ENCODE results near the gene ABR. TPM values are rescaled to one million over a fixed set of nuclear protein-coding genes. Genes with fewer than 3 reads are reported as not detected.

ABR gene
- polyA plus RNA-seq, 3 donors, result 19.8 to 160 (median 26.0) TPM

DNA sequence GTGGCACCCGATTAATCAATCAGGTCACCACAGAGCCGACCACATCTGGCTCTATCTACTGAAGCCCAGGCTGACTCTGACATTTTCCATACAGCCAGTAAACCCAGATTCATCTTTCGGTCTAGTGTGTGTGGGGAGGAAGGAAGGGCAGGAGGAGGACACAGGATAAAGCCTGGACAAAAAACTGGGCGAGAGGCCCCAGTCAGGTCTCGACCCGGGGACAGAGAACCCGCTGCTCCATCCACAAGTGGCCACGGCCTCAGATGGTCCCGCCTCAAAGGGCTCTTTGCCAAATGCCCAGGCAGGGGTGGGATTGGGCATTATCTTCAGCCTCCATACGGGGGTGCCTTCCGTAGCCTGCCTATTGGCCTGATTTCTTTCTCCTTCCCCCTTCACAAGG, 7.8 kb downstream of the ABR start:
- peaks cover 0 to 3% of the 10 kb centered on the region in 2 donors for H3K4me1 ChIP-seq (ENCODE audit: control insufficient read depth in 1 of 2, insufficient read depth in 2 of 2, low read length in 2 of 2)
- H3K4me1 Mint-ChIP-seq, result peaks cover 4% of the 10 kb centered on the region
- peaks cover 9 to 18% of the 10 kb centered on the region in 2 donors for H3K36me3 Mint-ChIP-seq
- no peak overlapping the region for H3K4me2 ChIP-seq (replicated peaks; ENCODE audit: extremely low read depth, low read length, poor library complexity, severe bottlenecking)
- no peak overlapping the region for H3K4me3 Mint-ChIP-seq
- WGBS (ENCODE audit: insufficient coverage), result 95% methylated on average over 6 of the region's 11 CpGs
- no peak overlapping the region for H2AFZ ChIP-seq (ENCODE audit: insufficient read depth, low read depth, low read length, poor library complexity, severe bottlenecking)
- no peak overlapping the region for H3K9ac ChIP-seq (ENCODE audit: insufficient read depth, low read length, poor library complexity, severe bottlenecking)
- no peaks in the 10 kb centered on the region for H3K27me3 ChIP-seq (ENCODE audit: control insufficient read depth in 2 of 2, insufficient read depth in 2 of 2, low read length in 2 of 2)
- H3K79me2 ChIP-seq (ENCODE audit: insufficient read depth, low read length), result peaks cover 90% of the 10 kb centered on the region
- peaks cover 3 to 4% of the 10 kb centered on the region in 2 donors for H3K36me3 ChIP-seq (replicated peaks in 1 of 2; ENCODE audit: control insufficient read depth in 1 of 2, insufficient read depth in 2 of 2, low read length in 2 of 2)
- DNase-seq, result no peak
- H4K20me1 ChIP-seq (ENCODE audit: insufficient read depth, low read length), result peaks cover 100% of the 10 kb centered on the region
- H3K9me3 ChIP-seq (replicated peaks in 1 of 2; ENCODE audit: control insufficient read depth in 1 of 2, insufficient read depth in 1 of 2, low read length in 2 of 2), result no peaks in the 10 kb centered on the region
- H3K4me3 ChIP-seq (replicated peaks in 1 of 3; ENCODE audit: low read depth in 2 of 3, low read length in 3 of 3), result no peak overlapping the region
- no peak overlapping the region for H3K27ac Mint-ChIP-seq
- no peaks in the 10 kb centered on the region for H3K9me3 Mint-ChIP-seq
- H3K27me3 Mint-ChIP-seq (ENCODE audit: low read depth in 3 of 3), result peaks cover 0 to 1% (median 0%) of the 10 kb centered on the region in 3 donors
- no peak overlapping the region for H3K27ac ChIP-seq (ENCODE audit: low read depth in 1 of 2, low read length in 2 of 2)
- TF ChIP-seq, protein P1, sequence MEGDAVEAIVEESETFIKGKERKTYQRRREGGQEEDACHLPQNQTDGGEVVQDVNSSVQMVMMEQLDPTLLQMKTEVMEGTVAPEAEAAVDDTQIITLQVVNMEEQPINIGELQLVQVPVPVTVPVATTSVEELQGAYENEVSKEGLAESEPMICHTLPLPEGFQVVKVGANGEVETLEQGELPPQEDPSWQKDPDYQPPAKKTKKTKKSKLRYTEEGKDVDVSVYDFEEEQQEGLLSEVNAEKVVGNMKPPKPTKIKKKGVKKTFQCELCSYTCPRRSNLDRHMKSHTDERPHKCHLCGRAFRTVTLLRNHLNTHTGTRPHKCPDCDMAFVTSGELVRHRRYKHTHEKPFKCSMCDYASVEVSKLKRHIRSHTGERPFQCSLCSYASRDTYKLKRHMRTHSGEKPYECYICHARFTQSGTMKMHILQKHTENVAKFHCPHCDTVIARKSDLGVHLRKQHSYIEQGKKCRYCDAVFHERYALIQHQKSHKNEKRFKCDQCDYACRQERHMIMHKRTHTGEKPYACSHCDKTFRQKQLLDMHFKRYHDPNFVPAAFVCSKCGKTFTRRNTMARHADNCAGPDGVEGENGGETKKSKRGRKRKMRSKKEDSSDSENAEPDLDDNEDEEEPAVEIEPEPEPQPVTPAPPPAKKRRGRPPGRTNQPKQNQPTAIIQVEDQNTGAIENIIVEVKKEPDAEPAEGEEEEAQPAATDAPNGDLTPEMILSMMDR (IDR thresholded peaks at IDR 0.05), result no peak
- intact Hi-C loops (cut with micrococcal nuclease), result no loop called here

DNA sequence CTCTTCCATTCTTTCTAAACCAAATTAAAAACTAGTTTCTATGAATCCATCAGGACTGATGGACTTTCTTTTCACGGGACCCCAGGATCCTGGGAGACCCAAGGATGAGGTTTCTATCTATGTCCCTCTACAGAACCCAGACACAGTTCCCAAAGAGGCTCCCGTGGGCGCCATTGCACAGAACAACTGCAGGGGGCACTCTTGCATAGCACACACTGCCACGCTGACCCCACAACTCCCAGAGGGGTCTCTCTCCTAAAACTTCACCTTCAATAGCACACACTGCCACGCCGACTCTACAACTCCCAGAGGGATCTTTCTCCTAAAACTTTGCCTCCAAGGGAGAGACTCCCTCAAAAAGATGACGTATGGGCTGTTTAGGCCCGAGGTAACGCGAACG, 9.0 kb downstream of the ABR start:
- no peaks in the 10 kb centered on the region for H3K9me3 Mint-ChIP-seq
- intact Hi-C loops (cut with micrococcal nuclease), result no loop called here
- Histone ChIP-seq H3K4me3 (replicated peaks in 1 of 3; ENCODE audit: low read depth in 2 of 3, low read length in 3 of 3) (no peak overlapping the region), H2AFZ (ENCODE audit: insufficient read depth, low read depth, low read length, poor library complexity, severe bottlenecking) (no peak overlapping the region), H3K27me3 (ENCODE audit: control insufficient read depth in 2 of 2, insufficient read depth in 2 of 2, low read length in 2 of 2) (no peaks in the 10 kb centered on the region), H3K4me1 (ENCODE audit: control insufficient read depth in 1 of 2, insufficient read depth in 2 of 2, low read length in 2 of 2) (no peaks in the 10 kb centered on the region), H3K79me2 (ENCODE audit: insufficient read depth, low read length) (peaks cover 87% of the 10 kb centered on the region), H3K9ac (ENCODE audit: insufficient read depth, low read length, poor library complexity, severe bottlenecking) (no peak overlapping the region), H3K27ac (ENCODE audit: low read depth in 1 of 2, low read length in 2 of 2) (no peak overlapping the region), H3K9me3 (replicated peaks in 1 of 2; ENCODE audit: control insufficient read depth in 1 of 2, insufficient read depth in 1 of 2, low read length in 2 of 2) (no peaks in the 10 kb centered on the region), H3K36me3 (replicated peaks in 1 of 2; ENCODE audit: control insufficient read depth in 1 of 2, insufficient read depth in 2 of 2, low read length in 2 of 2) (peaks cover 3 to 4% of the 10 kb centered on the region in 2 donors), H4K20me1 (ENCODE audit: insufficient read depth, low read length) (peaks cover 100% of the 10 kb centered on the region), H3K4me2 (replicated peaks; ENCODE audit: extremely low read depth, low read length, poor library complexity, severe bottlenecking) (no peak overlapping the region)
- peaks cover 0 to 1% (median 0%) of the 10 kb centered on the region in 3 donors for H3K27me3 Mint-ChIP-seq (ENCODE audit: low read depth in 3 of 3)
- no peak overlapping the region for H3K4me3 Mint-ChIP-seq
- DNase-seq, result no peak
- H3K4me1 Mint-ChIP-seq, result peaks cover 5% of the 10 kb centered on the region
- TF ChIP-seq, protein P1 (IDR thresholded peaks at IDR 0.05), result peak; percentile 24
- peaks cover 9 to 18% of the 10 kb centered on the region in 2 donors for H3K36me3 Mint-ChIP-seq
- 90% methylated on average over 9 of the region's 11 CpGs for WGBS (ENCODE audit: insufficient coverage)
- H3K27ac Mint-ChIP-seq, result no peak overlapping the region
